ENCODE data around the gene DGKI. TPM values are rescaled to one million over a fixed set of nuclear protein-coding genes. Genes with fewer than 3 reads are reported as not detected.

Gene DGKI
- total RNA-seq, 1 experiment from 2014 or later = 0.55 TPM

- Histone ChIP-seq H3T11ph (ENCODE audit: low read length) (no peak overlapping the region), H3K56ac (ENCODE audit: insufficient read length, low read depth, low read length) (no peak overlapping the region), H2BK20ac (ENCODE audit: low read depth, low read length, poor library complexity, severe bottlenecking) (no peak overlapping the region), H3K23ac (ENCODE audit: insufficient read length, low read depth, low read length) (no peak overlapping the region), H4K20me1 (ENCODE audit: control insufficient read depth, insufficient read depth, insufficient read length) (no peaks in the 10 kb centered on the region), H4K5ac (ENCODE audit: insufficient read length, low read depth, low read length) (no peak overlapping the region), H3K14ac (ENCODE audit: insufficient read depth, low read length) (no peak overlapping the region), H2BK12ac (ENCODE audit: insufficient read length, low read depth, low read length) (no peak overlapping the region), H3K4me1 (ENCODE audit: insufficient read depth, low read length) (peaks cover 6% of the 10 kb centered on the region; the same call in 1 of the 2 replicates), H4K8ac (replicated peaks; ENCODE audit: insufficient read length, low read depth, low read length) (no peak overlapping the region), H3K9ac (ENCODE audit: extremely low read depth, insufficient read length, low read length) (no peak overlapping the region), H4K91ac (ENCODE audit: insufficient read length, low read depth, low read length) (no peak overlapping the region), H3K18ac (ENCODE audit: insufficient read length, low read depth, low read length) (no peak overlapping the region), H2AK5ac (ENCODE audit: insufficient read length, low read length) (no peak overlapping the region), H3K27me3 (ENCODE audit: insufficient read depth, low read length) (no peaks in the 10 kb centered on the region), H2AFZ (ENCODE audit: low read length) (no peak overlapping the region), H2BK120ac (ENCODE audit: low read depth, low read length, poor library complexity, severe bottlenecking) (peak overlapping the region; percentile 23), H3K79me1 (ENCODE audit: insufficient read depth, low read depth, low read length, poor library complexity, severe bottlenecking) (no peaks in the 10 kb centered on the region), H3K27ac (ENCODE audit: insufficient read length, low read depth, low read length) (no peak overlapping the region), H2BK15ac (ENCODE audit: low read depth, low read length) (no peak overlapping the region), H3K23me2 (ENCODE audit: insufficient read length, low read depth, low read length, poor library complexity, severe bottlenecking) (no peaks in the 10 kb centered on the region), H3K79me2 (ENCODE audit: insufficient read depth, low read length) (no peaks in the 10 kb centered on the region), H3K9me3 (ENCODE audit: control insufficient read depth, low read depth, low read length) (no peaks in the 10 kb centered on the region), H2BK5ac (ENCODE audit: insufficient read length, low read length) (no peak overlapping the region), H3K4me2 (ENCODE audit: insufficient read depth, insufficient read length, low read length) (no peak overlapping the region), H3K4ac (ENCODE audit: low read depth, low read length) (no peak overlapping the region)
- H3K27me3 Mint-ChIP-seq (ENCODE audit: low read depth) = no peaks in the 10 kb centered on the region
- no peak for TF ChIP-seq CTCF (conservative IDR thresholded peaks at IDR 0.05)
- DNase-seq = no peak
- no CpG with 5 or more reads among the region's 3 CpGs for WGBS (ENCODE audit: extremely low coverage, insufficient read length, low lambda C conversion rate)
- no peak overlapping the region for H3K27ac Mint-ChIP-seq
- H3K9me3 Mint-ChIP-seq = peaks cover 15% of the 10 kb centered on the region in 2 experiments; a peak in 4 of 5 replicates
- peaks cover 26 to 33% of the 10 kb centered on the region in 2 experiments for H3K4me1 Mint-ChIP-seq
- no peak overlapping the region for H3K4me3 Mint-ChIP-seq
- peaks cover 3 to 28% (median 16%) of the 10 kb centered on the region in 3 experiments; a peak in 6 of 7 replicates for H3K36me3 Mint-ChIP-seq (ENCODE audit: insufficient read depth in 1 of 3, low read depth in 3 of 3)
Measured at GRCh38 chr7:137742051-137742450, 104.7 kb downstream of the DGKI start.
